ENCODE measurements around the gene UQCR10.

UQCR10 gene

GRCh38 chr22:29769723-29770321 lies 2.7 kb downstream of the UQCR10 start:
- H3K36me3 ChIP-seq (ENCODE audit: control insufficient read depth in 1 of 2, insufficient read depth in 2 of 2, low read depth in 1 of 2, low read length in 2 of 2): peaks cover 19 to 24% of the 10 kb centered on the region in 2 experiments
- no peak for DNase-seq
- no peak overlapping the region for H3K4me2 ChIP-seq (ENCODE audit: low read length, poor library complexity, severe bottlenecking)
- H2AFZ ChIP-seq (ENCODE audit: low read depth, low read length): no peak overlapping the region
- H3K14ac ChIP-seq (ENCODE audit: low read length in 2 of 2): no peak overlapping the region
- no peak overlapping the region for H3K4me3 ChIP-seq (ENCODE audit: insufficient read depth in 1 of 2, low read depth in 1 of 2, low read length in 2 of 2)
- no peaks in the 10 kb centered on the region for H3K27me3 ChIP-seq (ENCODE audit: control insufficient read depth in 1 of 2, insufficient read depth in 1 of 2, low read length in 2 of 2)
- no peak overlapping the region for H3K27ac ChIP-seq (ENCODE audit: low read length, poor library complexity, severe bottlenecking)
- H3K4ac ChIP-seq (ENCODE audit: low read depth in 1 of 2, low read length in 2 of 2): no peak overlapping the region
- H2AK5ac ChIP-seq (ENCODE audit: low read length, severe bottlenecking): no peak overlapping the region
- H3K9me3 ChIP-seq (ENCODE audit: control insufficient read depth, low read length): no peaks in the 10 kb centered on the region
- no peak overlapping the region for H4K8ac ChIP-seq (ENCODE audit: low read length)
- H2BK5ac ChIP-seq (ENCODE audit: low read depth, low read length, poor library complexity, severe bottlenecking): no peak overlapping the region
- peaks cover 20% of the 10 kb centered on the region for H3K79me1 ChIP-seq (replicated peaks; ENCODE audit: low read length, poor library complexity, severe bottlenecking)
- H4K91ac ChIP-seq (ENCODE audit: low read length): no peak overlapping the region
- H2BK120ac ChIP-seq (ENCODE audit: low read depth, low read length): no peak overlapping the region
- H2BK15ac ChIP-seq (ENCODE audit: low read depth, poor library complexity, severe bottlenecking): no peak overlapping the region
- H3K9ac ChIP-seq (ENCODE audit: low read length): no peak overlapping the region
- H3K18ac ChIP-seq (ENCODE audit: low read depth in 1 of 2, low read length in 2 of 2): no peak overlapping the region
- no CpG with 5 or more reads among the region's 2 CpGs for WGBS
- H3K23ac ChIP-seq (ENCODE audit: low read length in 2 of 2): no peak overlapping the region
- H2BK12ac ChIP-seq (ENCODE audit: low read length in 2 of 2): no peak overlapping the region
- peaks cover 17% of the 10 kb centered on the region for H3K4me1 ChIP-seq (ENCODE audit: control insufficient read depth, insufficient read depth, low read depth, low read length)

- Histone ChIP-seq H3K36me3 (ENCODE audit: control insufficient read depth in 1 of 2, insufficient read depth in 2 of 2, low read depth in 1 of 2, low read length in 2 of 2) (peaks cover 19 to 24% of the 10 kb centered on the region in 2 experiments), H3K9ac (ENCODE audit: low read length) (no peak overlapping the region), H2AK5ac (ENCODE audit: low read length, severe bottlenecking) (no peak overlapping the region), H3K4ac (ENCODE audit: low read depth in 1 of 2, low read length in 2 of 2) (no peak overlapping the region), H2BK12ac (ENCODE audit: low read length in 2 of 2) (no peak overlapping the region), H3K4me1 (ENCODE audit: control insufficient read depth, insufficient read depth, low read depth, low read length) (peaks cover 9% of the 10 kb centered on the region), H2BK15ac (ENCODE audit: low read depth, poor library complexity, severe bottlenecking) (no peak overlapping the region), H3K9me3 (ENCODE audit: control insufficient read depth, low read length) (no peaks in the 10 kb centered on the region), H3K14ac (ENCODE audit: low read length in 2 of 2) (no peak overlapping the region), H3K4me3 (ENCODE audit: insufficient read depth in 1 of 2, low read depth in 1 of 2, low read length in 2 of 2) (no peak overlapping the region), H2BK120ac (ENCODE audit: low read depth, low read length) (no peak overlapping the region), H3K27me3 (ENCODE audit: control insufficient read depth in 1 of 2, insufficient read depth in 1 of 2, low read length in 2 of 2) (no peaks in the 10 kb centered on the region), H2BK5ac (ENCODE audit: low read depth, low read length, poor library complexity, severe bottlenecking) (no peak overlapping the region), H2AFZ (ENCODE audit: low read depth, low read length) (no peak overlapping the region), H3K4me2 (ENCODE audit: low read length, poor library complexity, severe bottlenecking) (no peak overlapping the region), H3K18ac (ENCODE audit: low read depth in 1 of 2, low read length in 2 of 2) (no peak overlapping the region), H3K79me1 (replicated peaks; ENCODE audit: low read length, poor library complexity, severe bottlenecking) (peaks cover 13% of the 10 kb centered on the region), H4K8ac (ENCODE audit: low read length) (no peak overlapping the region), H3K23ac (ENCODE audit: low read length in 2 of 2) (no peak overlapping the region), H4K91ac (ENCODE audit: low read length) (no peak overlapping the region), H3K27ac (ENCODE audit: low read length, poor library complexity, severe bottlenecking) (no peak overlapping the region)
- 55% methylated on average over 4 of the region's 5 CpGs for WGBS
- peak; percentile 64 for DNase-seq
Measured at GRCh38 chr22:29772170-29772641, 5.0 kb downstream of the UQCR10 start.

GRCh38 chr22:29773233-29773632 lies 6.1 kb downstream of the UQCR10 start:
- Histone ChIP-seq H3K18ac (ENCODE audit: low read depth in 1 of 2, low read length in 2 of 2) (peak overlapping the region in 1 of 2 experiments; percentile 18), H3K27ac (ENCODE audit: low read length, poor library complexity, severe bottlenecking) (peak overlapping the region; percentile 72), H2AFZ (ENCODE audit: low read depth, low read length) (no peak overlapping the region), H3K4me2 (ENCODE audit: low read length, poor library complexity, severe bottlenecking) (no peak overlapping the region), H3K27me3 (ENCODE audit: control insufficient read depth in 1 of 2, insufficient read depth in 1 of 2, low read length in 2 of 2) (no peaks in the 10 kb centered on the region), H2BK15ac (ENCODE audit: low read depth, poor library complexity, severe bottlenecking) (no peak overlapping the region), H3K9me3 (ENCODE audit: control insufficient read depth, low read length) (no peaks in the 10 kb centered on the region), H3K14ac (ENCODE audit: low read length in 2 of 2) (no peak overlapping the region), H3K79me1 (replicated peaks; ENCODE audit: low read length, poor library complexity, severe bottlenecking) (peaks cover 13% of the 10 kb centered on the region), H4K91ac (ENCODE audit: low read length) (no peak overlapping the region), H3K4ac (ENCODE audit: low read depth in 1 of 2, low read length in 2 of 2) (no peak overlapping the region), H2AK5ac (ENCODE audit: low read length, severe bottlenecking) (peak overlapping the region; percentile 27), H4K8ac (ENCODE audit: low read length) (no peak overlapping the region), H2BK5ac (ENCODE audit: low read depth, low read length, poor library complexity, severe bottlenecking) (no peak overlapping the region), H3K23ac (ENCODE audit: low read length in 2 of 2) (no peak overlapping the region), H3K9ac (ENCODE audit: low read length) (peak overlapping the region; percentile 24), H3K36me3 (ENCODE audit: control insufficient read depth in 1 of 2, insufficient read depth in 2 of 2, low read depth in 1 of 2, low read length in 2 of 2) (peaks cover 19 to 24% of the 10 kb centered on the region in 2 experiments), H3K4me3 (ENCODE audit: insufficient read depth in 1 of 2, low read depth in 1 of 2, low read length in 2 of 2) (no peak overlapping the region), H2BK12ac (ENCODE audit: low read length in 2 of 2) (no peak overlapping the region), H3K4me1 (ENCODE audit: control insufficient read depth, insufficient read depth, low read depth, low read length) (peaks cover 11% of the 10 kb centered on the region), H2BK120ac (ENCODE audit: low read depth, low read length) (no peak overlapping the region)
- DNase-seq: peak; percentile 26
- WGBS: 55% methylated on average over 2 of the region's 2 CpGs

- Histone ChIP-seq H3K27ac (ENCODE audit: low read length, poor library complexity, severe bottlenecking) (peak overlapping the region; percentile 77), H3K4me2 (ENCODE audit: low read length, poor library complexity, severe bottlenecking) (no peak overlapping the region), H3K4ac (ENCODE audit: low read depth in 1 of 2, low read length in 2 of 2) (no peak overlapping the region), H2BK15ac (ENCODE audit: low read depth, poor library complexity, severe bottlenecking) (no peak overlapping the region), H4K8ac (ENCODE audit: low read length) (no peak overlapping the region), H3K9ac (ENCODE audit: low read length) (peak overlapping the region; percentile 82), H3K4me3 (ENCODE audit: insufficient read depth in 1 of 2, low read depth in 1 of 2, low read length in 2 of 2) (peak overlapping the region in 1 of 2 experiments; percentile 2), H3K18ac (ENCODE audit: low read depth in 1 of 2, low read length in 2 of 2) (peak overlapping the region in 1 of 2 experiments; percentile 46), H4K91ac (ENCODE audit: low read length) (no peak overlapping the region), H3K4me1 (ENCODE audit: control insufficient read depth, insufficient read depth, low read depth, low read length) (peaks cover 25% of the 10 kb centered on the region), H2BK12ac (ENCODE audit: low read length in 2 of 2) (peak overlapping the region in 1 of 2 experiments; percentile 23), H2BK5ac (ENCODE audit: low read depth, low read length, poor library complexity, severe bottlenecking) (no peak overlapping the region), H3K14ac (ENCODE audit: low read length in 2 of 2) (no peak overlapping the region), H3K36me3 (ENCODE audit: control insufficient read depth in 1 of 2, insufficient read depth in 2 of 2, low read depth in 1 of 2, low read length in 2 of 2) (no peaks in the 10 kb centered on the region), H2AK5ac (ENCODE audit: low read length, severe bottlenecking) (peak overlapping the region; percentile 61), H3K9me3 (ENCODE audit: control insufficient read depth, low read length) (no peaks in the 10 kb centered on the region), H2AFZ (ENCODE audit: low read depth, low read length) (no peak overlapping the region), H3K27me3 (ENCODE audit: control insufficient read depth in 1 of 2, insufficient read depth in 1 of 2, low read length in 2 of 2) (no peaks in the 10 kb centered on the region), H2BK120ac (ENCODE audit: low read depth, low read length) (no peak overlapping the region), H3K23ac (ENCODE audit: low read length in 2 of 2) (no peak overlapping the region), H3K79me1 (replicated peaks; ENCODE audit: low read length, poor library complexity, severe bottlenecking) (no peaks in the 10 kb centered on the region)
- DNase-seq: no peak
- WGBS: 98% methylated on average over 5 of the region's 5 CpGs
Measured at GRCh38 chr22:29780220-29780619, 13.1 kb downstream of the UQCR10 start.

Measured in mesenchymal stem cell (in vitro differentiated cells and primary cell).